Thymus (tissue), 11 donors: ENCODE results near the gene KDM5B. TPM values are rescaled to one million over a fixed set of nuclear protein-coding genes. Genes with fewer than 3 reads are reported as not detected.
"Not testable (repeated sequence)": the region's sequence is repeated elsewhere in the genome, so short reads cannot be mapped to it uniquely, and the experiment has no call there.

ENCODE experiments used
- DNase-seq, 9 donors: peaks; one replicate each; pipeline ENCODE4 v3.0.0-alpha.2; 2013; ENCODE audit warnings: low spot score in 9 of 9, low read depth in 6 of 9, missing footprints in 1 of 9
- H3K27ac ChIP-seq, 2 donors: one replicate each; pipeline ENCODE4 v1.5.1; 2013; ENCODE audit warnings: control low read depth in 1 of 2, low read depth in 1 of 2, low read length in 1 of 2, mild to moderate bottlenecking in 1 of 2, moderate library complexity in 1 of 2
- H3K27me3 ChIP-seq, 2 donors: one replicate each; pipeline ENCODE4 v1.5.1; 2013; ENCODE audit warnings: low read length in 1 of 2; ENCODE audit not compliant: control insufficient read depth in 2 of 2, insufficient read depth in 1 of 2
- H3K36me3 ChIP-seq, 2 donors: one replicate each; pipeline ENCODE4 v1.5.1; 2013; ENCODE audit warnings: low read length in 1 of 2, mild to moderate bottlenecking in 1 of 2, moderate library complexity in 1 of 2; ENCODE audit not compliant: control insufficient read depth in 2 of 2, insufficient read depth in 2 of 2
- H3K4me1 ChIP-seq, 2 donors: one replicate each; pipeline ENCODE4 v1.5.1; 2013; ENCODE audit warnings: low read length in 2 of 2; ENCODE audit not compliant: control insufficient read depth in 2 of 2, insufficient read depth in 2 of 2
- H3K4me3 ChIP-seq, 2 donors: one replicate each; pipeline ENCODE4 v1.5.1; 2013; ENCODE audit warnings: low read length in 2 of 2, control low read depth in 1 of 2, mild to moderate bottlenecking in 1 of 2
- H3K9me3 ChIP-seq, 2 donors: one replicate each; pipeline ENCODE4 v1.5.1; 2013; ENCODE audit warnings: low read length in 1 of 2, mild to moderate bottlenecking in 1 of 2; ENCODE audit not compliant: control insufficient read depth in 2 of 2, insufficient read depth in 1 of 2
- WGBS: extraction: QIAGEN DNeasy Blood & Tissue Kit; methylation state at CpG from one replicate; pipeline ENCODE4 v1.1.7; 2013; 5-methylcytosine and 5-hydroxymethylcytosine counted together
- polyA plus RNA-seq: library from polyadenylated mRNA; stranded (reverse); fragments of 200-250 nt; gene quantifications from one replicate; pipeline ENCODE4 v1.2.3, GENCODE V29; 2013
- total RNA-seq: library from RNA; stranded (reverse); fragments of 120-200 nt; gene quantifications from one replicate; pipeline ENCODE4 v1.2.4, GENCODE V29; 2013
- donor health status: healthy.

The KDM5B gene
- total and polyA plus RNA-seq, 2 donors, result 32.0 to 37.6 TPM

- Histone ChIP-seq H3K9me3 (no peaks in the 10 kb centered on the region), H3K36me3 (peaks cover 40 to 59% of the 10 kb centered on the region in 2 donors), H3K27me3 (no peaks in the 10 kb centered on the region), H3K4me3 (no peak overlapping the region), H3K4me1 (no peaks in the 10 kb centered on the region), H3K27ac (no peak overlapping the region)
- no peak for DNase-seq
- 99% methylated on average over 3 of the region's 3 CpGs for WGBS
Observed at GRCh38 chr1:202745323-202745888, 62.8 kb downstream of the KDM5B start.

GRCh38 chr1:202744770-202745169 is 63.5 kb downstream of the KDM5B start:
- not testable (repeated sequence) for H3K9me3 ChIP-seq, H3K4me3 ChIP-seq, H3K4me1 ChIP-seq, DNase-seq, H3K27me3 ChIP-seq, H3K27ac ChIP-seq
- peaks cover 42 to 54% of the 10 kb centered on the region in 2 donors for H3K36me3 ChIP-seq
- WGBS, result 99% methylated on average over 3 of the region's 3 CpGs

- Histone ChIP-seq H3K4me3 (no peak overlapping the region), H3K4me1 (no peaks in the 10 kb centered on the region), H3K36me3 (peaks cover 35 to 42% of the 10 kb centered on the region in 2 donors), H3K9me3 (no peaks in the 10 kb centered on the region), H3K27me3 (no peaks in the 10 kb centered on the region), H3K27ac (no peak overlapping the region)
- no peak for DNase-seq
- whole genome bisulfite sequencing, result 98% methylated on average over 6 of the region's 6 CpGs
Observed at GRCh38 chr1:202742496-202742895, 65.7 kb downstream of the KDM5B start.

GRCh38 chr1:202733251-202733650 is 75.0 kb downstream of the KDM5B start:
- Histone ChIP-seq H3K4me1 (no peaks in the 10 kb centered on the region), H3K27ac (no peak overlapping the region), H3K9me3 (no peaks in the 10 kb centered on the region), H3K36me3 (peaks cover 45 to 83% of the 10 kb centered on the region in 2 donors), H3K4me3 (no peak overlapping the region), H3K27me3 (no peaks in the 10 kb centered on the region)
- no peak for DNase-seq
- 98% methylated on average over 10 of the region's 10 CpGs for WGBS

- Histone ChIP-seq H3K4me1 (no peaks in the 10 kb centered on the region), H3K9me3 (no peaks in the 10 kb centered on the region), H3K27me3 (no peaks in the 10 kb centered on the region), H3K36me3 (peaks cover 46 to 80% of the 10 kb centered on the region in 2 donors), H3K27ac (no peak overlapping the region), H3K4me3 (no peak overlapping the region)
- WGBS, result 94% methylated on average over 4 of the region's 4 CpGs
- no peak for DNase-seq
Observed at GRCh38 chr1:202728951-202729350, 79.3 kb downstream of the KDM5B start.

GRCh38 chr1:202725526-202725925 is 82.7 kb downstream of the KDM5B start:
- Histone ChIP-seq H3K4me3 (no peak overlapping the region), H3K27me3 (no peaks in the 10 kb centered on the region), H3K4me1 (no peaks in the 10 kb centered on the region), H3K9me3 (no peaks in the 10 kb centered on the region), H3K36me3 (peaks cover 27 to 47% of the 10 kb centered on the region in 2 donors), H3K27ac (no peak overlapping the region)
- DNase-seq, result no peak
- 97% methylated on average over 3 of the region's 3 CpGs for WGBS

GRCh38 chr1:202723708-202724107 is 84.5 kb downstream of the KDM5B start:
- Histone ChIP-seq H3K27ac (no peak overlapping the region), H3K4me3 (no peak overlapping the region), H3K4me1 (no peaks in the 10 kb centered on the region), H3K9me3 (no peaks in the 10 kb centered on the region), H3K36me3 (peaks cover 13 to 29% of the 10 kb centered on the region in 2 donors), H3K27me3 (no peaks in the 10 kb centered on the region)
- DNase-seq, result no peak
- 95% methylated on average over 7 of the region's 7 CpGs for WGBS

- not testable (repeated sequence) for DNase-seq, H3K4me1 ChIP-seq, H3K27ac ChIP-seq, H3K9me3 ChIP-seq, H3K4me3 ChIP-seq, H3K27me3 ChIP-seq
- 89% methylated on average over 6 of the region's 6 CpGs for WGBS
- H3K36me3 ChIP-seq, result peaks cover 11 to 22% of the 10 kb centered on the region in 2 donors
Observed at GRCh38 chr1:202723046-202723445, 85.2 kb downstream of the KDM5B start.

GRCh38 chr1:202716654-202717053 is 91.6 kb downstream of the KDM5B start:
- no peaks in the 10 kb centered on the region for H3K9me3 ChIP-seq
- no peak overlapping the region for H3K27ac ChIP-seq
- H3K27me3 ChIP-seq, result peaks cover 10 to 43% of the 10 kb centered on the region in 2 donors
- no peaks in the 10 kb centered on the region for H3K4me1 ChIP-seq
- H3K36me3 ChIP-seq, result no peaks in the 10 kb centered on the region
- 97% methylated on average over 2 of the region's 2 CpGs for WGBS
- no peak overlapping the region for H3K4me3 ChIP-seq
- no peak for DNase-seq
